HTR-8/SVneo (cell line): ENCODE data around the gene TMEM33.
"Not testable (repeated sequence)": the region's sequence is repeated elsewhere in the genome, so short reads cannot be mapped to it uniquely, and the experiment has no call there.

Experiments used
- DNase-seq: peaks from one replicate; pipeline ENCODE4 v3.0.0; 2011; ENCODE audit warnings: low spot score, mixed read lengths; ENCODE audit not compliant: insufficient read length
- FAIRE-seq: peaks from 2 replicates; lab custom pipeline; 2011; peaks lifted over from hg19 to GRCh38; lab: Jason Lieb, UNC

Gene TMEM33

GRCh38 chr4:41934901-41935651 is at the start of gene TMEM33:
TSS of gene TMEM33 (plus strand) at chr4:41935429. CDS start at chr4:41935485, 56 bp downstream.
- FAIRE-seq: no peak

GRCh38 chr4:41885456-41885855 is 49.8 kb upstream of the TMEM33 start:
- no peak for FAIRE-seq
- no peak for DNase-seq

More at GRCh38 chr4:41934901-41935651, at the start of gene TMEM33:
- DNase-seq: peak; percentile 85

GRCh38 chr4:41887277-41887676 is 48.0 kb upstream of the TMEM33 start:
- FAIRE-seq (no peak), DNase-seq (no peak)

GRCh38 chr4:41887821-41888686 is 47.2 kb upstream of the TMEM33 start:
- DNase-seq: peak; percentile 11
- no peak for FAIRE-seq

GRCh38 chr4:41888687-41889074 is 46.5 kb upstream of the TMEM33 start:
- no peak for DNase-seq
- no peak for FAIRE-seq

- DNase-seq: no peak
- no peak for FAIRE-seq
These were observed 45.9 kb upstream of the TMEM33 start for GRCh38 chr4:41889317-41889716.

- DNase-seq (no peak), FAIRE-seq (no peak)
These were observed 45.1 kb upstream of the TMEM33 start for GRCh38 chr4:41890085-41890484.

- DNase-seq: no peak
- FAIRE-seq: no peak
These were observed 38.6 kb upstream of the TMEM33 start for GRCh38 chr4:41896648-41897047.

- no peak for FAIRE-seq
- DNase-seq: no peak
These were observed 37.5 kb upstream of the TMEM33 start for GRCh38 chr4:41897698-41898097.

- not testable (repeated sequence) for DNase-seq, FAIRE-seq
These were observed 26.1 kb upstream of the TMEM33 start for GRCh38 chr4:41909136-41909535.

GRCh38 chr4:41912546-41912945 is 22.7 kb upstream of the TMEM33 start:
- no peak for DNase-seq
- peak; percentile 44 for FAIRE-seq

GRCh38 chr4:41913509-41913908 is 21.7 kb upstream of the TMEM33 start:
- FAIRE-seq (no peak), DNase-seq (no peak)

- DNase-seq (no peak), FAIRE-seq (no peak)
These were observed 17.0 kb upstream of the TMEM33 start for GRCh38 chr4:41918278-41918677.

GRCh38 chr4:41920416-41920815 is 14.8 kb upstream of the TMEM33 start:
- FAIRE-seq, DNase-seq: not testable (repeated sequence)

- FAIRE-seq: no peak
- no peak for DNase-seq
These were observed 13.8 kb upstream of the TMEM33 start for GRCh38 chr4:41921476-41921875.

GRCh38 chr4:41927796-41928499 is 7.3 kb upstream of the TMEM33 start:
- DNase-seq (no peak), FAIRE-seq (no peak)

- DNase-seq (no peak), FAIRE-seq (no peak)
These were observed 4.9 kb upstream of the TMEM33 start for GRCh38 chr4:41930139-41930831.

- FAIRE-seq: no peak
These were observed 2.2 kb upstream of the TMEM33 start for GRCh38 chr4:41932988-41933387.

GRCh38 chr4:41933997-41934503 is 1.2 kb upstream of the TMEM33 start:
- FAIRE-seq (peak; percentile 16), DNase-seq (no peak)

More at GRCh38 chr4:41932988-41933387, 2.2 kb upstream of the TMEM33 start:
- DNase-seq: no peak

GRCh38 chr4:41934514-41934900 is 722 bp upstream of the TMEM33 start:
- no peak for DNase-seq
- FAIRE-seq: no peak
